Loucy (cell line): ENCODE data around the gene GJB4.

Experiments
- H2AFZ ChIP-seq: fragments of 200-600 bp; sonication (generic); 2 replicates; pipeline ENCODE4 v1.6.0; 2016; ENCODE audit warnings: antibody characterized with exemption, mild to moderate bottlenecking, low read length, moderate library complexity
- H3F3A ChIP-seq: fragments of 200-600 bp; 2 replicates; pipeline ENCODE4 v1.6.0; 2016; ENCODE audit warnings: antibody characterized with exemption, low read depth, mild to moderate bottlenecking
- H3K27me3 ChIP-seq: fragments of 200-600 bp; sonication (generic); 2 replicates; pipeline ENCODE4 v1.6.1; 2014; ENCODE audit warnings: low read length, mild to moderate bottlenecking; ENCODE audit not compliant: insufficient read depth, poor library complexity, severe bottlenecking
- H3K36me3 ChIP-seq: fragments of 200-600 bp; sonication (generic); 2 replicates; pipeline ENCODE4 v1.6.1; 2016; ENCODE audit warnings: low read length; ENCODE audit not compliant: insufficient read depth
- H3K4me1 ChIP-seq: fragments of 200-600 bp; sonication (generic); 2 replicates; pipeline ENCODE4 v1.5.1; 2014; ENCODE audit warnings: low read length, mild to moderate bottlenecking; ENCODE audit not compliant: insufficient read depth, poor library complexity, severe bottlenecking
- H3K4me2 ChIP-seq: fragments of 200-600 bp; sonication (generic); 2 replicates; pipeline ENCODE4 v1.6.0; 2014; ENCODE audit warnings: antibody characterized with exemption, low read length, low read depth, mild to moderate bottlenecking; ENCODE audit not compliant: poor library complexity, severe bottlenecking
- H3K4me3 ChIP-seq: fragments of 200-600 bp; sonication (generic); 2 replicates; pipeline ENCODE4 v1.5.1; 2014; ENCODE audit warnings: low read length, mild to moderate bottlenecking, mixed read lengths; ENCODE audit not compliant: poor library complexity, severe bottlenecking
- H3K79me2 ChIP-seq: fragments of 200-600 bp; sonication (generic); 2 replicates; pipeline ENCODE4 v1.6.1; 2014; ENCODE audit warnings: low read length; ENCODE audit not compliant: insufficient read depth
- H3K9ac ChIP-seq: fragments of 200-600 bp; sonication (generic); 2 replicates; pipeline ENCODE4 v1.6.0; 2014; ENCODE audit warnings: mild to moderate bottlenecking, low read depth, low read length, moderate library complexity; ENCODE audit not compliant: poor library complexity, severe bottlenecking
- H3K9me2 ChIP-seq: fragments of 200-600 bp; sonication (generic); replicated peaks from 2 replicates; pipeline ENCODE4 v1.6.1; 2016; ENCODE audit warnings: low read depth, low read length, mixed read lengths
- H3K9me3 ChIP-seq: fragments of 200-600 bp; sonication (generic); 2 replicates; pipeline ENCODE4 v1.6.1; 2014; ENCODE audit warnings: mild to moderate bottlenecking, antibody characterized with exemption, low read length, low read depth; ENCODE audit not compliant: insufficient read depth
- H4K20me1 ChIP-seq: fragments of 200-600 bp; sonication (generic); 2 replicates; pipeline ENCODE4 v1.6.0; 2014; ENCODE audit warnings: antibody characterized with exemption, low read length, mild to moderate bottlenecking; ENCODE audit not compliant: insufficient read depth, poor library complexity, severe bottlenecking
- EZH2phosphoT487 ChIP-seq: fragments of 200-600 bp; IDR thresholded peaks from 2 replicates; pipeline ENCODE4 v1.6.1; 2018; ENCODE audit warnings: antibody characterized with exemption, mild to moderate bottlenecking, moderate library complexity, borderline replicate concordance
- TF ChIP-seq, protein P1 (sequence below): fragments of 200-600 bp; sonication (generic); conservative IDR thresholded peaks from 2 replicates; pipeline ENCODE4 v1.5.1; 2014; ENCODE audit warnings: mild to moderate bottlenecking, antibody characterized with exemption, low read length

GJB4 gene

DNA sequence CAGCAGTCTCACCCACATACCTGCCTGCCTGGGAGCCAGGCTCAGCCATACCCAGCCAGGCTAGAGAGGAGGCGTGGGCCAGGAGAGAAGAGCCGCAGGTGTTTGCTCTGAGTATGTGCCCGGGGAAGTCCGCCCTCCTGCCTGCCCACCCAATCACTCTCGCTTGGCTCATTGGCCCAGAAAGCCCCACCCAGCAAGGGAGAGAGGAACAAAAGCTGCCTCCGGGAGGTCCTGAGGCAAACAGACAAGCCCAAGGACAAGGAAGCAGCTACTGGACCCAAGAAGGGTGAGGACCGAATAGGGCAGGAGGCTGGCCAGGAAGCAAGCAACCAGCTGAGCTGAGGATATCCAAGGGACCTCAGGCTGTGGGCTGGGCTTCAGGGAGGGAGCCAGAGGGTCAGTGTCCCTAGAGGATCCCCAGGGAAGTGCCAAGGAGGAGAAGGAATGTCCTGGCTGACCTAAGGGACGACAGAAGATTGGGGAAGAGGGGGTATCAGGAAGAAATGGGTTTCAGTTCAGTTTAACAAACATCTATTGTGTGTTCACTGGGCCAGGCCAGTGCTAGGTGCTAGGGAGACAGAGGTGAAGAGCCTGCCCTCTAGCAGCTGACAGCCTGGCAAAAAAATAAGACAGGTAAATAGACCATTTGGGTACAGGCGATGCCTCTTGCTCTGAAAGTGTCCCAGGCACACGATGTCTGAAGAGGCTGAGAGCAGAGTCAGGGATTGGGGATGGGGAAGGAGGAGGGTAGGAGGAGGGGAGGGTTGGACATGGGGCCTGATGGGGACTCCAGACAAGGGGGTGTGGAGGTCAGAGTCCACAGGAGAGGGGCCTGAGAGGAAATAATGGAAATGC is at the start of gene GJB4:
TSS of gene GJB4 (plus strand) at position 238 of the 855 bp plus-strand sequence. CDS start 1,515 bp downstream, outside the sequence.
- Histone ChIP-seq H3K9me3 (no peaks in the 10 kb centered on the region), H3K9me2 (no peaks in the 10 kb centered on the region), H3K36me3 (no peaks in the 10 kb centered on the region), H3F3A (no peaks in the 10 kb centered on the region), H3K4me2 (no peak within 1 kb of the TSS), H3K4me3 (no peak within 1 kb of the TSS), H3K9ac (no peak within 1 kb of the TSS), H3K4me1 (no peaks in the 10 kb centered on the region), H2AFZ (no peak within 1 kb of the TSS), H3K27me3 (no peaks in the 10 kb centered on the region), H4K20me1 (no peaks in the 10 kb centered on the region), H3K79me2 (no peaks in the 10 kb centered on the region)
- TF ChIP-seq, protein P1, sequence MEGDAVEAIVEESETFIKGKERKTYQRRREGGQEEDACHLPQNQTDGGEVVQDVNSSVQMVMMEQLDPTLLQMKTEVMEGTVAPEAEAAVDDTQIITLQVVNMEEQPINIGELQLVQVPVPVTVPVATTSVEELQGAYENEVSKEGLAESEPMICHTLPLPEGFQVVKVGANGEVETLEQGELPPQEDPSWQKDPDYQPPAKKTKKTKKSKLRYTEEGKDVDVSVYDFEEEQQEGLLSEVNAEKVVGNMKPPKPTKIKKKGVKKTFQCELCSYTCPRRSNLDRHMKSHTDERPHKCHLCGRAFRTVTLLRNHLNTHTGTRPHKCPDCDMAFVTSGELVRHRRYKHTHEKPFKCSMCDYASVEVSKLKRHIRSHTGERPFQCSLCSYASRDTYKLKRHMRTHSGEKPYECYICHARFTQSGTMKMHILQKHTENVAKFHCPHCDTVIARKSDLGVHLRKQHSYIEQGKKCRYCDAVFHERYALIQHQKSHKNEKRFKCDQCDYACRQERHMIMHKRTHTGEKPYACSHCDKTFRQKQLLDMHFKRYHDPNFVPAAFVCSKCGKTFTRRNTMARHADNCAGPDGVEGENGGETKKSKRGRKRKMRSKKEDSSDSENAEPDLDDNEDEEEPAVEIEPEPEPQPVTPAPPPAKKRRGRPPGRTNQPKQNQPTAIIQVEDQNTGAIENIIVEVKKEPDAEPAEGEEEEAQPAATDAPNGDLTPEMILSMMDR, result no peak
- no peak for TF ChIP-seq EZH2phosphoT487

DNA sequence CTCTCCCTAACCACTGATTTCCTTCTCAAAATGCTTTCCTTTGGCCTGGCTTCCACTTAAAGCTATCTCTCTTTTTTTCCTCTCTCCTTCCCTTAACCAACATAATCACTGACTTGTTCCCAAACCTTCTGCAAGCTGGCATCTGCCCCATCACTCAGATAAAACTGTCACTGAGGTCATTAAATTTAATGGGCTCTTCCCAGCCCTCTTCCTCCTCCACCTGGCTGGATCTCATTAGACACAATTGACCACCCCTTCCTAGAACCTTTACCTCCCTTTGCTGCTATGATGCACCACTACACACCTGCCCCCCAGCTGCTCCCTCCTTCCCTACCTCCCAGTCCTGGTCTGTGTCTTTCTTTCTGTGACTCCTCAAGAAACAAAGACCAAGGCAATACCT is 48.7 kb upstream of the GJB4 start:
- Histone ChIP-seq H3K9ac (no peak overlapping the region), H3K9me3 (no peaks in the 10 kb centered on the region), H3F3A (no peaks in the 10 kb centered on the region), H4K20me1 (no peaks in the 10 kb centered on the region), H2AFZ (no peak overlapping the region), H3K9me2 (no peaks in the 10 kb centered on the region), H3K4me1 (no peaks in the 10 kb centered on the region), H3K79me2 (no peaks in the 10 kb centered on the region), H3K27me3 (no peaks in the 10 kb centered on the region), H3K4me3 (no peak overlapping the region), H3K4me2 (no peak overlapping the region), H3K36me3 (no peaks in the 10 kb centered on the region)
- TF ChIP-seq, protein P1, result no peak
- no peak for TF ChIP-seq EZH2phosphoT487

DNA sequence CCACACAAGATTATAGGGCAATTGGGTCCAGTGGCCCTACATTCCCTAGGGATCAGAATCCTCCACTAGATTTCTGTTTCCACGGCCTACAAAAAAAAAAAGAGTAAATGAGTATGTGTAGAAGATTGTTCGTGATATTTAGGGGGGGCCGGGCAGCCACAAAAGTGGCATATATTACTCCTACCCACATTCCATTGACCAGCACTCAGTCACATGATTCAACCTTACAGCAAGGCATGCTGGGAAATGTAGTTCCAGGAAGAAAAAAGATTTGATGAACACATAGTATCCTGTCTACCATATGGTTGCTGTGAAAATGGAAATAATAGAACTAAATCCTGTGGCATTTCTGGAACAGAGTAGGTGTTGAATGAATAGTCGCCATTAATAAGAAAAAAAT is 48.1 kb upstream of the GJB4 start:
- Histone ChIP-seq H3K4me3 (no peak overlapping the region), H3K36me3 (no peaks in the 10 kb centered on the region), H3K4me2 (no peak overlapping the region), H3K9ac (no peak overlapping the region), H3K27me3 (no peaks in the 10 kb centered on the region), H3K79me2 (no peaks in the 10 kb centered on the region), H3K9me3 (no peaks in the 10 kb centered on the region), H3K9me2 (no peaks in the 10 kb centered on the region), H4K20me1 (no peaks in the 10 kb centered on the region), H2AFZ (no peak overlapping the region), H3F3A (no peaks in the 10 kb centered on the region), H3K4me1 (no peaks in the 10 kb centered on the region)
- TF ChIP-seq EZH2phosphoT487, result no peak
- TF ChIP-seq, protein P1, result no peak
